ENCODE data around the gene TNFRSF11A. TPM values are rescaled to one million over a fixed set of nuclear protein-coding genes. Genes with fewer than 3 reads are reported as not detected.

The TNFRSF11A gene
- total RNA-seq, 1 experiment from 2014 or later = 1.2 TPM

DNA sequence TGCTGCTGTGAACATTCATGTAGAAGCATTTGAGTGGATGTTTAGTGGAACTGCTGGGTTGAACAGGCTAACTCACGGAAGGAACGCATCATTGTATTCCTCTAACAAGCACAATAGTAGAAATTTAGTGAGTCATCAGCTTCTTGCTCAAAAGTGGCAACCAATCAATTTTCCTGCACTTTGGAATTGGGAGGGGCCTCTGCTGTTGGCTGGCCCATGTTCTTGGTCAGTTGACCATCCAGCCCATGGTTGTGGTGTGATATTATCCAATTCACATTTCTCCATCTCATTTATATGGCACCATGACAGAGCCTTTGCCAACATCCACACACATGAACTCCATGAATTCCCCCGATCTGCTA lies 95.0 kb downstream of the TNFRSF11A start:
- no peaks in the 10 kb centered on the region for H3K36me3 ChIP-seq (replicated peaks; ENCODE audit: control insufficient read depth, insufficient read depth, low read length)
- H3K27me3 ChIP-seq (ENCODE audit: control insufficient read depth, insufficient read depth, low read length) = no peaks in the 10 kb centered on the region
- DNase-seq = no peak
- H3K4me3 ChIP-seq (ENCODE audit: insufficient read depth, low read depth, low read length) = no peak overlapping the region

DNA sequence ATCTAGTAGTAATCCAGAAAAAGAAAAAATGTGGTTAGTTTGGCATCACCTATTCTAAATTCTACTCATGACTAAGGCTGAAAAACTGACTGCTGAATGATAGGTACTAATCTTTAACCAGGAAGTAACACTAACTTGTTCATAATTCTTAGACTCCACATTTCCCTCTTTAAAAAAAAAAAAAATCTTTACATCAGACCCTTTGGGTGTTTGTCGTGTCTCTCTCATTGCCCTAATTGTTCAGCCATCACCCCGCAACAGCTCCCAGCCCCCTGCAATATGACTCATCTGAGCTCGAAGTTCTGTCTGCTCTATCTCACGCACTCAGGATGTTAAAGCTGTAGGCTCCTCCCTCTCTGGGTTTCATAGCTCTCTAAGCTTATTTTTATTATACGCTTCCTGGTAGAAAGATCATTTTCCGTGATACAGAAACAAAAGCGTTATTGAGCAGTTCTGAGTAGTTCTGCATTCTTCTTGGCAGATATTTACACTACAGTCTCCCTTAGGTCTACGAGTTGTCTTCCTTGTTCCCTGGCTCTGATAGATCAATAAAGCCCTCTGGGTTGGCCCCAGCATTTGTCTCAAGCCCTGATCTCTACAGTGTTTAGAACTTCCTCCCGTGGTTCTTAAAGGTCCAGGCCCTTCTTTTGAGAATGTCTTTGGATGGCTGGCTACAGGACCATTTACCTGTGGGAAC lies 95.6 kb downstream of the TNFRSF11A start:
- DNase-seq = no peak
- H3K36me3 ChIP-seq (replicated peaks; ENCODE audit: control insufficient read depth, insufficient read depth, low read length) = no peaks in the 10 kb centered on the region
- no peak overlapping the region for H3K4me3 ChIP-seq (ENCODE audit: insufficient read depth, low read depth, low read length)
- no peaks in the 10 kb centered on the region for H3K27me3 ChIP-seq (ENCODE audit: control insufficient read depth, insufficient read depth, low read length)

DNA sequence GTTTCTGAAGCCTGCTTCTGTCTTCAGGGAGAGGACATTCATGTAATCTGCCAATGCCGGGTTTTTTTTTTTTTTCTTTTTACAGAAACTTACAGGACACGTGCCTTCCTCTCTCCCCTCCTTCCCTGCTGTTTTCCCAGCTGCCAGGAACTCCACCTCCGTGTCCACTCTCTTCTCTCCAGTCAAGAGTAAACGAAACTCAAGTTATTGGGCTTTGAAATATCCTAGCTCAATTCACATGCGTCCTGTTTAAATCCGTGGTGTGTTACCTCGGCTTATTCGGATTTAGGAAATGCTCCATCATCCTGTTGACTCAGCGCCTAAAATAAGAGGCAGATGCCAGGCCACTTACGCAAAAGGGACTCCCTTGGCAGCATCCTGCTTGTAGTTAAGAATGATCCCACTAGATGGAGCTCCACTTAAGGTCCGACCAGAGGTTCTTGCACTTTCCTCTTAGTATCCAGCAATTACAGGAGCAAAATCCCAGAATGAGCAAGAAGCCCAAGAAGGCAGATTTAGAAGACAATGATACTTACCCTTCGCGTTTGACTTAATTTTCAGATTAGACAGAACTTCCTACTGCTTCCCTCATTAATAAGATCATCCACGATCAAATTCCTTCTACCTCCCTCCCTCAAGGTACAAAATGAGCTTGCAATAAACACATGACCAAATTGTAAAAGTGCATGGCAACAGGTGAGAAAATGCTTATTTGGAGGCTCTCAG lies 100.5 kb downstream of the TNFRSF11A start:
- Histone ChIP-seq H3K36me3 (replicated peaks; ENCODE audit: control insufficient read depth, insufficient read depth, low read length) (no peaks in the 10 kb centered on the region), H3K27me3 (ENCODE audit: control insufficient read depth, insufficient read depth, low read length) (no peaks in the 10 kb centered on the region), H3K4me3 (ENCODE audit: insufficient read depth, low read depth, low read length) (peak overlapping the region; percentile 26; the same call in 1 of the 2 replicates)
- DNase-seq = peak; percentile 69

DNA sequence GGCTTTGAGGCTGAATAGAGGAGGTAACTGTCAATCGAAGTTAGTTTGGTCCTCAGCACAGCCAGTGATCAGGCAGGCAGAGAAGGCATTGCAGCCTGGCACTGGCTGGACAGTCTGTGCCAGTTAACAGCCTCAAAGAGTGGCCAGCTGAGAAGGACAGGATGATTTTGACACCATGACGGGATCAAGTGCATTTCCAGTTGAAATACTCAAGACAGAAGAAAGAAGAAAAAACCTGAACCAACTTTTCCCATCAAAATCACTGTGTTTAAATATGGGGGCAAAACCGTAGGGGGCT lies 101.0 kb downstream of the TNFRSF11A start:
- Histone ChIP-seq H3K4me3 (ENCODE audit: insufficient read depth, low read depth, low read length) (no peak overlapping the region), H3K27me3 (ENCODE audit: control insufficient read depth, insufficient read depth, low read length) (no peaks in the 10 kb centered on the region), H3K36me3 (replicated peaks; ENCODE audit: control insufficient read depth, insufficient read depth, low read length) (no peaks in the 10 kb centered on the region)
- no peak for DNase-seq

DNA sequence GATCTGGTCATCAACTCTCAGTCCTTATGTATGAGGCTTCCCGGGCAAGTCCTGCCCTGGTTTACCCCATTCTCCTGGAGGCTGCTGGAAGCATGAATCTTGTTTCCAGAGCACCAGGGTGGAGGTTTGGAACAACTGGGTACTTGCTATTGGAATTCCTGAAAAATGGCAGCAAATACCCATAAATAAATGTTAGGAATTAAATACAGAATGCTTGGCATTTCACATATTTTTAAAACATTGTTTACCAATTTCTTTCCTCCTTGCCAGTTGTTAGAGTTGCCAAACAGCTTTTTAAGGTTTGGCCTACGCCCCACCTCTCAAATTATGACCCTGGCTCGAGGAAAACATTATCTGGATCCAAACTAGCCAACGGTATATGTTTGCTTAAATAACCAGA lies 107.1 kb downstream of the TNFRSF11A start:
- Histone ChIP-seq H3K27me3 (ENCODE audit: control insufficient read depth, insufficient read depth, low read length) (no peaks in the 10 kb centered on the region), H3K4me3 (ENCODE audit: insufficient read depth, low read depth, low read length) (no peak overlapping the region), H3K36me3 (replicated peaks; ENCODE audit: control insufficient read depth, insufficient read depth, low read length) (no peaks in the 10 kb centered on the region)
- no peak for DNase-seq

DNA sequence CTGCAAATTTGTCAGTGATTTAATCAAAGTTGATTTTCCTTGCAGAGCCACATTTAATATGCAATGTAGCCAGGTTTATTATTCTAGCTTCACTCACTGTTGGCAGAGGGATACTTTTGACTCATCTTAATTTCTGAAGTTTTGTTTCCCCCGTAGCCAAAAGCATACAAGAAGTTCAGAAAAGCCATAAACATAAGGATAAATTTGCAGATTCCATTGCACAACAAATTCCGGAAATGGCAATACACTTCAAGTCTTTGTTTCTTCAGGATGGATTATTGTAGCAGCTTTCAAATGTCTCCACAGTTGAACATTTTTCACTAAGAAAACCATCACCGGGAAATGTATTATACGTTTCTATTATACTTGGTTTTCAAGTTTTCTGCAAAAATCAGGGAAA lies 109.7 kb downstream of the TNFRSF11A start:
- Histone ChIP-seq H3K4me3 (ENCODE audit: insufficient read depth, low read depth, low read length) (no peak overlapping the region), H3K36me3 (replicated peaks; ENCODE audit: control insufficient read depth, insufficient read depth, low read length) (no peaks in the 10 kb centered on the region), H3K27me3 (ENCODE audit: control insufficient read depth, insufficient read depth, low read length) (no peaks in the 10 kb centered on the region)
- no peak for DNase-seq

DNA sequence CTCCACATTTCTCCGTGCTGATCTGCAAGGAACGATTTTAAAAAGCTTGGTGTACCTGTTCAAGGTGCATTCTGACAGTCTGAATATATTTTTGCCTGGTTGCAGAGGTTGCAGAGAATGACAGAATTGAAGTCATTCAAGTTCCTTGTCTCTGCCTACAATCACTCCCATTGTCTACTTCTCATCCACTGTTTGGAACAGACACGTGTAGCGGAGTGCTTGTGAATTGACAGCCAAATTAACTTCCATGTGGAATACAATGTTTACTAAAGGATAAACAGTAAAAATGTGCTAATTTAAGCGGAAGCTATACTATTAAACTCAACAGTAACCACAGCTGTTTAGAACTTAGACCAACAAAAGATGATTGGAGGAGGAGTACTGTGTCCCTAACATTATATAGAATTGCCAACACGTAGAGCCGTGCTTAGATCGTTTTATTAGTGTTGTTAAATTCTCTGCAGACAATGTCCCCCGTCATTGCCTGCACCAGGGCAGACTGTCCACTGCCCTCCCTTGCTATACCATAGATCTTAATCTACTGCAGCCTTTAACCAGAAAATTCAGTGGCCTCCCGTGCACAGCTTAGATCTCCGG lies 110.4 kb downstream of the TNFRSF11A start:
- Histone ChIP-seq H3K27me3 (ENCODE audit: control insufficient read depth, insufficient read depth, low read length) (no peaks in the 10 kb centered on the region), H3K36me3 (replicated peaks; ENCODE audit: control insufficient read depth, insufficient read depth, low read length) (no peaks in the 10 kb centered on the region), H3K4me3 (ENCODE audit: insufficient read depth, low read depth, low read length) (no peak overlapping the region)
- no peak for DNase-seq

DNA sequence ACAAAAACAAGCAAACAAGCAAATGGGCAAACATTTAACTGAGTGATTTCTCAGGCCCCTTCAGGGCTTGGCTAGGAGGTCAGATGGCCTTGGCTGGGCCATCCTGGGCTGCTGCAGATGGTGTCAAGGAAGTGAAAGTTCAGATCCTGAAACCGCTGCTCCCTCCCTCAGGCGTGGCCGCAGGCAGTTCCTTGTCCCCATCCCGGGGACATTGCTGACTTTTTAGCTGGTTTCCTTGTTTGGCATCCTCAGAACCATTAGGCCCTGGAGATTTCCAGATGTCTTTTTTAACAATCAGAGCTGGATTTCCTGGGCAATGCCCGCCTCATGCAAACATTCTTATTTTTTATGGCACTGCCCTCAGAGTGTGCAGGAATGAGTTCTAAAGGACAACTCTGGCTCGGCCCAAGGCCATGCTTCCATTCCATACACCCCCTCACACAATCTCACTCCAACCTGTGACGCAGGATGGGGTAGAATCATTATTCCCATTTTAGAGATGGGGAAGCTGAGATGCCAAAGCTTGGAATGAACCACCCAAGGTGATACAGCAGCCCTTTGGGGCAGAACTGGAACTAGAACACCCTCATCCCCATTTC lies 111.6 kb downstream of the TNFRSF11A start:
- Histone ChIP-seq H3K27me3 (ENCODE audit: control insufficient read depth, insufficient read depth, low read length) (no peaks in the 10 kb centered on the region), H3K36me3 (replicated peaks; ENCODE audit: control insufficient read depth, insufficient read depth, low read length) (no peaks in the 10 kb centered on the region), H3K4me3 (ENCODE audit: insufficient read depth, low read depth, low read length) (no peak overlapping the region)
- DNase-seq = no peak

DNA sequence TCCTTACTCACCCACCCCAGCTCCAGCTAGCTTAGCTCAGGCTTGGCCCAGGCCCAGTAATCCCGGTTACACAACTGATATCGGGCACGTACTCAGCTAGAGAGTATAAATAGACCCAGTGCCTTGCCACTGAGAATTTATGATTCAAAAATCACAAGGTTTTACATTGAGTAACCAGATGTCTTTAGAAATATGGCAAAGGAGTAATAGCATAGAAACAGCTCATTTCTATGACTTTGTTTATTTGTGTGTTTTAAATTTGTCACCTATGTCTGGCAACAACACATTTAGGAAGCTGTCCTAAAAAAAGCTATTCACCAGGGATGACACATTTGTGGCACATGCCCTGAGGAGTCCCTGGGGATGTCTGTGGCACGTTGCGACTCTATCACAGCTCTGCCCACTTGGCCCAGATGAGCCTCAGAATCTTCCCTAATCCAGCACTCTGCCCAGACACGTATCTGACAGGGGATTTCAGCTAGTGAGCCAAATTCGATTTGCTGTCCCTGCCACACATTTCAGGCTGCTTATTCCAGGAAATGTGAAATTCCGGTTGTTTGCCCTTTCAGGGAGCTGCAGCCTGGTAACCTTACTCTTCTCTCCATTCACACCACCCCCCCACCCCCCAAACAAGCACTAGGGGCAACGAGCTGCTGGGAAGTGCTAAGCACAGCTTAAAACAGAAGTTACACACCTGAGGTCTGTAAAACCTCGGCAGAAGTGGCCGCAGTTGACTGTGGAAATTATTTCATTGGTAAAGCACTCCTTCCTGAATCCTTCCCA lies 112.3 kb downstream of the TNFRSF11A start:
- Histone ChIP-seq H3K4me3 (ENCODE audit: insufficient read depth, low read depth, low read length) (no peak overlapping the region), H3K27me3 (ENCODE audit: control insufficient read depth, insufficient read depth, low read length) (no peaks in the 10 kb centered on the region), H3K36me3 (replicated peaks; ENCODE audit: control insufficient read depth, insufficient read depth, low read length) (no peaks in the 10 kb centered on the region)
- no peak for DNase-seq

DNA sequence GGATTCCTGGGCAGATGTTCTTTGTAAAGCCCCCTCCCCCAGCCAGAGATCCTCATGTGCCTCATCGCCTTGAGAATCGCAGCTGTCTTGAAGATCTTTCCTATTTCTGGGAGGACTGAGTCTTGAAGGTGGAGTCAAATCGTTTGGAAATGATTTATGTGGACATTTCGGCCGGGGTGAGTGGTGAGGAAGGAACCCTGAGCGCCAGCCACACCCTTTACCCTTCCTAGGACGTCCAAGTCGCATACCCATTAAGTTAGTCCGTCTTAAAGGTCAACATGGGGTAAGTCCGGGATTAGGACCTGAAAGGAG lies 112.9 kb downstream of the TNFRSF11A start:
- no peaks in the 10 kb centered on the region for H3K36me3 ChIP-seq (replicated peaks; ENCODE audit: control insufficient read depth, insufficient read depth, low read length)
- no peaks in the 10 kb centered on the region for H3K27me3 ChIP-seq (ENCODE audit: control insufficient read depth, insufficient read depth, low read length)
- DNase-seq = no peak
- H3K4me3 ChIP-seq (ENCODE audit: insufficient read depth, low read depth, low read length) = no peak overlapping the region

DNA sequence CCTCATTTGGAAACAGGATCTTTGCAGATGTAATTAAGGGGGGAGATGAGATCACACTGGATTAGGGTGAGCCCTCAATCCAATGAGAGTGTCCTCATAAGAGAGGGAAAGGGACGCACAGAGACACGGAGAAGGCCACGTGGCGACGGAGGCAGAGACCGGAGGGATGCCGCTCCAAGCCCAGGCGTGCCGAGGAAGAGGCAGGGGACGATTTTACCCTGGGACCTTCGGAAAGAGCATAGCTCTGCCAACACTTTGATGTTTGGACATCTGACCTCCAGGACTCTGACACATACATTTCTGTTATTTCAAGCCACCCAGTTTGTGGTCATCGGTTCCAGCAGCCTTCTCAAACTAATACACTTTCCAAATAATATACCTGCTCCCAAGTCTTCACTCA lies 113.3 kb downstream of the TNFRSF11A start:
- no peaks in the 10 kb centered on the region for H3K27me3 ChIP-seq (ENCODE audit: control insufficient read depth, insufficient read depth, low read length)
- no peak for DNase-seq
- H3K4me3 ChIP-seq (ENCODE audit: insufficient read depth, low read depth, low read length) = no peak overlapping the region
- H3K36me3 ChIP-seq (replicated peaks; ENCODE audit: control insufficient read depth, insufficient read depth, low read length) = no peaks in the 10 kb centered on the region

DNA sequence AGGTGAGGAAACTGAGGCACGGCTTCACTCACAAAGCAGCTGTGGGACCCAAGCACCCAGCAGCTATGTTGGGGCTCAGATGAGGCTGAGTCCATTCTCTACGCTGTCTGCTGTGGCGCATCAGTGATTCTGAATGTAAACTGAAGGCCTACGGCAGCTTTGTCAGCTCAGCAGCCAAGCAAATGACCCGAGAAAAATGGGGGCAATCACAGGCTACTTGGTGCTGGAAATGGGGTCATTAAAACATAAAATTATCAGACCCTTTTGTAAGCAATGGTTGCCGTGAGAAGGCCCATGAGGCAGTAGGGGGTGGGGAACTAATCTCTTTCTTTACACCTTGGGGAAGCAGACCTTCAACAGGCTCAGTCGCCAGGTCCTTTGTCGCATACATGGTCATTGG lies 113.8 kb downstream of the TNFRSF11A start:
- Histone ChIP-seq H3K27me3 (ENCODE audit: control insufficient read depth, insufficient read depth, low read length) (no peaks in the 10 kb centered on the region), H3K36me3 (replicated peaks; ENCODE audit: control insufficient read depth, insufficient read depth, low read length) (no peaks in the 10 kb centered on the region), H3K4me3 (ENCODE audit: insufficient read depth, low read depth, low read length) (no peak overlapping the region)
- DNase-seq = no peak
